GOT3 (cell line): ENCODE results near the gene NXPH3.

ENCODE experiments used
- DNase-seq: peaks from one replicate; lab custom pipeline; 2025; ENCODE audit warnings: mixed read lengths; lab: John Stamatoyannopoulos, UW

Gene NXPH3

DNA sequence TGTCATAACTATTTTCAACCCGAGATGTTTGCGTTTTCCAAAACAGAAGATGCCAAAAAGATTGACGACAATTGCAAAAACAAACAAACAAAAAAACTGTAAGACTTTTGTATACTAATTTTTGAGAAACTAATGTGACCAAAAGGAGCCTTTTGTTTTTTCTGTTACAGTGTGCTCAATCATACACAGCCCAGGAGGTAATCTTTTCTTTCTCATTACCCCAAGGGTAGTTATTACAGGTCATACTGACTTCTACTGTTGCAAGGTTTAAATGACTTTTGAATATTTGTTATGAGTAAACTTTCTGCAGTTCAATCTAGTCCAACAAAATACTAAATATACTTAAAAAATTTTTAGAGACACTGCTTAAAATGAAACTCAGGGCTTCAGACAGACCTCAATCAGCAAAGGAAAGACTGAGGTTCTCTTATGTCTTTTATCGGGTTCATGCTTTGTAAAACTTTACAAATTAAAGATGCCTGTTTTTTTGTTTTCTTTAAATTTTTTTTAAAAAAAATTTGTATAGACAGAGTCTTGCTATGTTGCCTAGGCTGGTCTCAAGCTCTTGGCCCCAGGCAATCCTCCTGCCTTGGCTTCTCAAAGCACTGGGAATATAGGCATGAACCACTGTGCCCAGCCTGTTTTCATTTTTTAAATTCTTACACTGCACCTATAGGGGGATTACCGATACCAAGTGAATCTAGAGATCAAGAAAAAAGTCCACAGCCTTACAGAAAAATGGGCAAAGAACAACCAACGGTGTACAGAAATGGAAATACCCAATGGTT lies 54.6 kb downstream of the NXPH3 start:
- DNase-seq = no peak

DNA sequence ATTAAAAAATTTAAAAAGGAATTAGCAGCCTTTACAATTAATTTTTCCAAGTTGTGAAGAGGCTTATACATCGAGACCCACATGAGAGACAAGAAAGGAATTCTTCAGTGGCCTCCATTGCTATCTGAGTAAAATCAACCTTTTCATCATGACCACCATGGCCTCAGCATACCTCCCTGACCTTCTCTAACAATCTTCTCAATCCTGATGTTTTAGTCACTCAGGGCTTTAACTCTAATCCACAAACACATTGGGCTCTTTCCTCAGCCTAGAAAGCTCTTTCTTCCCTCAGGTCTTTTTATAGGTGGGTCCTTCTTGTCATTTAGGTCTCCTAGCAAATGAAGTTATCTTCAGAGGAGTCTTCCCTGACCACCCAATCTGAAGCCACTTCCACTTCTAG lies 55.8 kb downstream of the NXPH3 start:
- no peak for DNase-seq
